Endothelial cell of umbilical vein (primary cell): ENCODE measurements around the gene TMEM150C. TPM values are rescaled to one million over a fixed set of nuclear protein-coding genes. Genes with fewer than 3 reads are reported as not detected.

Source experiments
- BruUV-seq: library from RNA; stranded (reverse); fragments of 400-500 nt; replicated peaks from 2 replicates; lab custom pipeline; 2021; lab: Mats Ljungman, UMichigan
- CTCF ChIA-PET: fragments of 300-600, 350-600 bp; sonication (Branson Sonifier 250); formaldehyde crosslinking; loops from one replicate; lab custom pipeline; 2021; ENCODE audit warnings: antibody characterized with exemption, inconsistent platforms; lab: Charles Lee
- POLR2A ChIA-PET: fragments of 300-600, 350-600 bp; sonication (Branson Sonifier 250); formaldehyde crosslinking; loops from one replicate; lab custom pipeline; 2021; ENCODE audit warnings: antibody characterized with exemption, inconsistent platforms; lab: Charles Lee
- DNase-seq: peaks from one replicate; pipeline ENCODE4 v3.0.0-alpha.2; 2011; ENCODE audit warnings: low read depth, low spot score
- FAIRE-seq: peaks from 2 replicates; lab custom pipeline; 2011; peaks lifted over from hg19 to GRCh38; lab: Jason Lieb, UNC
- H2AFZ ChIP-seq: 2 replicates; pipeline ENCODE4 v1.6.0; 2012; ENCODE audit warnings: low read depth, low read length, control low read depth, inconsistent platforms
- H3K27ac ChIP-seq: 2 replicates; pipeline ENCODE4 v1.5.1; 2011; ENCODE audit warnings: low read depth, mild to moderate bottlenecking, control low read depth, low read length, moderate library complexity; ENCODE audit not compliant: insufficient read depth
- H3K27me3 ChIP-seq, 2 experiments: 2 replicates each; pipeline versions ENCODE4 v1.6.0 to v1.6.1; 2011; ENCODE audit warnings: low read length in 2 of 2, mixed read lengths in 1 of 2; ENCODE audit not compliant: control insufficient read depth in 2 of 2, insufficient read depth in 2 of 2
- H3K36me3 ChIP-seq, 2 experiments: 2 replicates in 1 of 2; 3 replicates in 1 of 2; pipeline ENCODE4 v1.5.1; 2011; ENCODE audit warnings: low read length in 2 of 2, mild to moderate bottlenecking in 1 of 2, moderate library complexity in 1 of 2; ENCODE audit not compliant: control insufficient read depth in 2 of 2, insufficient read depth in 2 of 2; ENCODE audit errors: extremely low read depth in 1 of 2
- H3K4me1 ChIP-seq: 3 replicates; pipeline ENCODE4 v1.5.1; 2011; ENCODE audit warnings: mild to moderate bottlenecking, low read length; ENCODE audit not compliant: control insufficient read depth, insufficient read depth; ENCODE audit errors: extremely low read depth
- H3K4me2 ChIP-seq: 2 replicates; pipeline ENCODE4 v1.6.1; 2011; ENCODE audit warnings: low read length, control low read depth, mixed read lengths; ENCODE audit not compliant: insufficient read depth
- H3K4me3 ChIP-seq, 3 experiments: fragments of 200-600 bp in 1 of 3; sonication (generic), shearing (Covaris generic) in 1 of 3; replicated peaks in 1 of 3; 2 replicates each; pipeline ENCODE4 v1.5.1; 2011 to 2016; ENCODE audit warnings: control low read depth in 3 of 3, low read length in 3 of 3, mild to moderate bottlenecking in 2 of 3, inconsistent platforms in 1 of 3, low read depth in 1 of 3, moderate library complexity in 1 of 3; ENCODE audit not compliant: insufficient read depth in 1 of 3
- H3K79me2 ChIP-seq: 2 replicates; pipeline ENCODE4 v1.6.0; 2012; ENCODE audit warnings: low read length, inconsistent platforms; ENCODE audit not compliant: control insufficient read depth, insufficient read depth
- H3K9ac ChIP-seq: replicated peaks from 2 replicates; pipeline ENCODE3; 2011; ENCODE audit warnings: low read length, control low read depth; ENCODE audit not compliant: insufficient read depth; ENCODE audit errors: extremely low read depth
- H3K9me1 ChIP-seq: replicated peaks from 3 replicates; pipeline ENCODE4 v1.6.0; 2011; ENCODE audit warnings: mild to moderate bottlenecking, low read length; ENCODE audit not compliant: control insufficient read depth, insufficient read depth; ENCODE audit errors: extremely low read depth
- H3K9me3 ChIP-seq: replicated peaks from 2 replicates; pipeline ENCODE4 v1.5.1; 2012; ENCODE audit warnings: low read length, inconsistent platforms; ENCODE audit not compliant: control insufficient read depth, insufficient read depth
- H4K20me1 ChIP-seq: replicated peaks from 2 replicates; pipeline ENCODE3; 2011; ENCODE audit warnings: mild to moderate bottlenecking, low read length; ENCODE audit not compliant: control insufficient read depth, insufficient read depth; ENCODE audit errors: extremely low read depth
- FOS ChIP-seq: IDR thresholded peaks from 2 replicates; pipeline ENCODE4 v1.6.1; 2011; ENCODE audit warnings: mild to moderate bottlenecking, low read length, moderate library complexity, borderline replicate concordance; ENCODE audit not compliant: insufficient read depth
- MAX ChIP-seq: IDR thresholded peaks from 2 replicates; pipeline ENCODE4 v1.6.1; 2011; ENCODE audit not compliant: insufficient read depth, insufficient read length
- MYC ChIP-seq: IDR thresholded peaks from one replicate; pipeline ENCODE4 v1.6.1; 2011; ENCODE audit warnings: mild to moderate bottlenecking, low read depth, low read length
- dilution Hi-C: fragments of 300-500 bp; cut with MboI; formaldehyde crosslinking; loops from one replicate; pipeline ENCODE4 v1.15.0; 2019; ENCODE audit warnings: low sequenced_read_pairs; ENCODE audit not compliant: extremely low pct_ligation_motif_present
- intact Hi-C: fragments of 100-400 bp; cut with micrococcal nuclease; formaldehyde crosslinking; loops from one replicate; pipeline ENCODE4 v1.10.0; 2022
- polyA plus RNA-seq, 4 experiments: library from polyadenylated mRNA; depleted of rRNA in 3 of 4; stranded (reverse) in 3 of 4; unstranded in 1 of 4; fragments of >200 nt; gene quantifications; 2 replicates each; pipeline versions ENCODE4 v1.2.1 to v1.2.3, GENCODE V29; 2011 to 2012; ENCODE audit warnings: missing spikeins in 1 of 4
- total RNA-seq: library from RNA; stranded (reverse); gene quantifications from 2 replicates; pipeline ENCODE4 v1.2.3, GENCODE V29; 2021

TMEM150C gene
- total and polyA plus RNA-seq, 2 donors (not counting 3 experiments of a cell fraction or from before 2014, with no cell fraction given): 4.1 to 6.6 TPM

- intact Hi-C loops (loop anchor here (5.0 kb wide), 1 partner anchor 579 kb away; the partner anchor contains the start of gene LIN54), dilution Hi-C loops (no loop called here)
- Histone ChIP-seq H3K27me3 (no peaks in the 10 kb centered on the region), H4K20me1 (no peaks in the 10 kb centered on the region), H3K4me2 (no peak overlapping the region), H3K9me1 (peaks cover 3% of the 10 kb centered on the region), H3K27ac (no peak overlapping the region), H3K9me3 (no peaks in the 10 kb centered on the region), H3K36me3 (no peaks in the 10 kb centered on the region), H3K9ac (no peak overlapping the region), H3K4me3 (no peak overlapping the region), H3K4me1 (peaks cover 7% of the 10 kb centered on the region), H2AFZ (no peak overlapping the region), H3K79me2 (peaks cover 85% of the 10 kb centered on the region)
- ChIA-PET POLR2A (no interaction called here), CTCF (no interaction called here)
- no peak for DNase-seq
- no peak for FAIRE-seq
- BruUV-seq: no TSS peak
- TF ChIP-seq MAX: no peak
- no peak for TF ChIP-seq FOS
- no peak for TF ChIP-seq MYC
Measured at GRCh38 chr4:82433791-82434190, 128.0 kb downstream of the TMEM150C start.

Other genes starting within 250 kb of the TMEM150C start
- 361 and 363 TPM in 2 replicates for gene HNRNPD, start 188.0 kb downstream of the TMEM150C start, total RNA-seq
- 63.9 and 91.3 TPM in 2 replicates for gene HNRNPD, start 188.0 kb downstream of the TMEM150C start, polyA plus RNA-seq
- 292 and 293 TPM in 2 replicates for gene HNRNPDL, start 131.5 kb downstream of the TMEM150C start, total RNA-seq
- 97.1 and 160 TPM in 2 replicates for gene HNRNPDL, start 131.5 kb downstream of the TMEM150C start, polyA plus RNA-seq
- 35.0 and 35.3 TPM in 2 replicates for gene ENOPH1, start 131.4 kb downstream of the TMEM150C start, total RNA-seq
- 8.2 and 11.1 TPM in 2 replicates for gene ENOPH1, start 131.4 kb downstream of the TMEM150C start, polyA plus RNA-seq
- 35.8 and 38.4 TPM in 2 replicates for gene SCD5, start 236.8 kb upstream of the TMEM150C start, total RNA-seq
- gene SCD5, start 236.8 kb upstream of the TMEM150C start, polyA plus RNA-seq: 35.2 and 38.5 TPM in 2 replicates